Esophagus squamous epithelium (tissue), 5 donors: ENCODE results near the gene UCKL1. TPM values are rescaled to one million over a fixed set of nuclear protein-coding genes. Genes with fewer than 3 reads are reported as not detected.

ENCODE experiments used
- DNase-seq: peaks from one replicate; lab custom pipeline; 2025; lab: John Stamatoyannopoulos, UW
- H3K27ac ChIP-seq, 4 donors: fragments of 200-600 bp; sonication (generic); one replicate each; pipeline ENCODE4 v1.5.1; 2016 to 2019; ENCODE audit warnings: mild to moderate bottlenecking in 1 of 4
- H3K27me3 ChIP-seq, 4 donors: fragments of 200-600 bp; sonication (generic); 1 replicate in 3 of 4; 2 replicates in 1 of 4; pipeline versions ENCODE4 v1.5.1 to v1.6.0; 2017 to 2021; ENCODE audit warnings: antibody characterized with exemption in 1 of 4
- H3K36me3 ChIP-seq, 3 donors: fragments of 200-600 bp; sonication (generic); one replicate each; pipeline ENCODE4 v1.5.1; 2016 to 2019
- H3K4me1 ChIP-seq, 3 donors: fragments of 200-600 bp; sonication (generic); one replicate each; pipeline ENCODE4 v1.5.1; 2017 to 2019
- H3K4me3 ChIP-seq, 4 donors: fragments of 200-600 bp; sonication (generic); 1 replicate in 3 of 4; 2 replicates in 1 of 4; pipeline ENCODE4 v1.5.1; 2016 to 2019; ENCODE audit warnings: mild to moderate bottlenecking in 2 of 4, moderate library complexity in 1 of 4
- H3K9me3 ChIP-seq, 3 donors: fragments of 200-600 bp; sonication (generic); one replicate each; pipeline ENCODE4 v1.5.1; 2016 to 2019
- CTCF ChIP-seq, 6 experiments: fragments of 450-650 bp in 4 of 6; fragments of 200-600 bp in 2 of 6; sonication (generic) in 2 of 6; IDR thresholded peaks; one replicate each; pipeline ENCODE4 v1.5.1; 2016 to 2019; ENCODE audit warnings: antibody characterized with exemption in 6 of 6, mild to moderate bottlenecking in 4 of 6, moderate library complexity in 4 of 6
- POLR2A ChIP-seq, 4 donors: fragments of 450-650 bp; IDR thresholded peaks; one replicate each; pipeline ENCODE4 v1.6.1; 2017; ENCODE audit warnings: antibody characterized with exemption in 4 of 4, mild to moderate bottlenecking in 4 of 4, moderate library complexity in 3 of 4
- WGBS, 2 donors: methylation state at CpG; one replicate each; pipeline ENCODE4 v1.1.5; 2018; 5-methylcytosine and 5-hydroxymethylcytosine counted together
- intact Hi-C: fragments of 100-400 bp; cut with DNase I; formaldehyde crosslinking; loops from one replicate; pipeline ENCODE4 v1.15.0; 2022
- total RNA-seq, 4 donors: library from RNA; depleted of rRNA; stranded (reverse); fragments of >200 nt; gene quantifications; one replicate each; pipeline ENCODE4 v1.1.0, GENCODE V29; 2016
- donor health status: DM: yes; HTN: yes; CAD: no.

The UCKL1 gene
- total RNA-seq, 4 donors from 2014 or later, result 23.1 to 38.0 (median 25.6) TPM

GRCh38 chr20:63968928-63969760 lies 12.9 kb upstream of the UCKL1 start:
- Histone ChIP-seq H3K27me3 (no peaks in the 10 kb centered on the region), H3K36me3 (peaks cover 9 to 29% (median 22%) of the 10 kb centered on the region in 3 donors), H3K4me3 (peak overlapping the region; percentile 55 to 87 (median 62)), H3K4me1 (peaks cover 18 to 35% (median 22%) of the 10 kb centered on the region in 3 donors), H3K9me3 (no peaks in the 10 kb centered on the region), H3K27ac (peak overlapping the region; percentile 61 to 82 (median 82))
- TF ChIP-seq CTCF (IDR thresholded peaks at IDR 0.05) (no peak), POLR2A (IDR thresholded peaks at IDR 0.05) (no peak)
- 0% methylated on average over 3 of the region's 70 CpGs for WGBS, 2 donors
- no peak for DNase-seq
- intact Hi-C loops, result no loop called here

- TF ChIP-seq POLR2A (IDR thresholded peaks at IDR 0.05) (no peak), CTCF (IDR thresholded peaks at IDR 0.05) (no peak)
- Histone ChIP-seq H3K27ac (peak overlapping the region; percentile 61 to 82 (median 82)), H3K36me3 (peaks cover 15 to 37% (median 29%) of the 10 kb centered on the region in 3 donors), H3K4me1 (peaks cover 15 to 27% (median 17%) of the 10 kb centered on the region in 3 donors), H3K9me3 (no peaks in the 10 kb centered on the region), H3K27me3 (no peaks in the 10 kb centered on the region), H3K4me3 (peak overlapping the region; percentile 55 to 87 (median 62))
- no peak for DNase-seq
- intact Hi-C loops, result no loop called here
- 63% methylated on average over 9 of the region's 14 CpGs; no CpG with 5 or more reads in 1 of the 2 donors for WGBS, 2 donors
Observed at GRCh38 chr20:63968136-63968927, 12.1 kb upstream of the UCKL1 start.

GRCh38 chr20:63967330-63968135 lies 11.3 kb upstream of the UCKL1 start:
- DNase-seq, result no peak
- no peak overlapping the region for H3K27ac ChIP-seq
- intact Hi-C loops, result no loop called here

GRCh38 chr20:63966944-63967322 lies 10.7 kb upstream of the UCKL1 start:
- peaks cover 29 to 51% (median 36%) of the 10 kb centered on the region in 3 donors for H3K36me3 ChIP-seq
- TF ChIP-seq POLR2A (IDR thresholded peaks at IDR 0.05) (no peak), CTCF (IDR thresholded peaks at IDR 0.05) (no peak)
- H3K4me3 ChIP-seq, result no peak overlapping the region
- WGBS, 2 donors, result no CpG with 5 or more reads among the region's 13 CpGs
- intact Hi-C loops, result no loop called here
- DNase-seq, result no peak
- H3K27me3 ChIP-seq, result no peaks in the 10 kb centered on the region
- no peaks in the 10 kb centered on the region for H3K9me3 ChIP-seq
- peaks cover 15 to 26% (median 17%) of the 10 kb centered on the region in 3 donors for H3K4me1 ChIP-seq
- no peak overlapping the region for H3K27ac ChIP-seq

More at GRCh38 chr20:63967330-63968135, 11.3 kb upstream of the UCKL1 start:
- peaks cover 15 to 26% (median 17%) of the 10 kb centered on the region in 3 donors for H3K4me1 ChIP-seq
- no peak overlapping the region for H3K4me3 ChIP-seq
- no peak for TF ChIP-seq CTCF (IDR thresholded peaks at IDR 0.05)
- no peak for TF ChIP-seq POLR2A (IDR thresholded peaks at IDR 0.05)
- H3K9me3 ChIP-seq, result no peaks in the 10 kb centered on the region
- WGBS, 2 donors, result 93 to 98% methylated on average over 6 to 7 of the region's 28 CpGs
- H3K27me3 ChIP-seq, result no peaks in the 10 kb centered on the region
- H3K36me3 ChIP-seq, result peaks cover 23 to 45% (median 36%) of the 10 kb centered on the region in 3 donors
